GM18499 (cell line): ENCODE results near the gene TPM3.

Experiments
- ATAC-seq: cut with Tn5 transposase; IDR thresholded peaks from one replicate; pipeline ENCODE4 v1.9.1; 2021; ENCODE audit warnings: moderate number of reproducible peaks; ENCODE audit not compliant: insufficient read depth, unreplicated experiment

TPM3 gene

GRCh38 chr1:154117642-154118041 lies 74.3 kb downstream of the TPM3 start:
- ATAC-seq = no peak

- no peak for ATAC-seq
These were observed 76.7 kb downstream of the TPM3 start for GRCh38 chr1:154115180-154115579.
